Calu3 (cell line): ENCODE data around the gene INKA1. TPM values are rescaled to one million over a fixed set of nuclear protein-coding genes. Genes with fewer than 3 reads are reported as not detected.

ENCODE experiments used
- BruUV-seq: library from RNA; stranded (reverse); fragments of 400-500 nt; replicated peaks from 2 replicates; lab custom pipeline; 2021; lab: Mats Ljungman, UMichigan
- CTCF ChIA-PET: fragments of 300-600 bp; sonication (Branson Sonifier 250); formaldehyde crosslinking; loops from one replicate; lab custom pipeline; 2022; ENCODE audit warnings: antibody characterized with exemption; lab: Charles Lee
- DNase-seq: peaks from one replicate; pipeline ENCODE4 v3.0.0; 2022
- H3K27ac Mint-ChIP-seq: one replicate; pipeline ENCODE4 v1.8.0; 2022; ENCODE audit warnings: mixed read lengths; ENCODE audit not compliant: unreplicated experiment
- H3K27me3 Mint-ChIP-seq: one replicate; pipeline ENCODE4 v1.8.0; 2022; ENCODE audit warnings: mixed read lengths; ENCODE audit not compliant: unreplicated experiment
- H3K36me3 Mint-ChIP-seq: one replicate; pipeline ENCODE4 v1.8.0; 2022; ENCODE audit warnings: mild to moderate bottlenecking, moderate library complexity, mixed read lengths; ENCODE audit not compliant: insufficient read depth, unreplicated experiment
- H3K4me1 Mint-ChIP-seq: one replicate; pipeline ENCODE4 v1.8.0; 2022; ENCODE audit warnings: mild to moderate bottlenecking, low read depth, mixed read lengths; ENCODE audit not compliant: unreplicated experiment
- H3K4me3 Mint-ChIP-seq: one replicate; pipeline ENCODE4 v1.8.0; 2022; ENCODE audit warnings: mild to moderate bottlenecking, low read depth, moderate library complexity, mixed read lengths; ENCODE audit not compliant: unreplicated experiment
- H3K9me3 Mint-ChIP-seq: one replicate; pipeline ENCODE4 v1.8.0; 2022; ENCODE audit warnings: low read depth, mixed read lengths; ENCODE audit not compliant: unreplicated experiment
- CTCF ChIP-seq: fragments of 200-600 bp; IDR thresholded peaks from one replicate; pipeline ENCODE4 v1.8.0; 2022; ENCODE audit warnings: antibody characterized with exemption; ENCODE audit not compliant: unreplicated experiment
- intact Hi-C: fragments of 100-400 bp; cut with micrococcal nuclease; formaldehyde crosslinking; loops from one replicate; pipeline ENCODE4 v1.10.0; 2022; ENCODE audit not compliant: unreplicated experiment
- total RNA-seq: library from RNA; stranded (reverse); gene quantifications from 2 replicates; pipeline ENCODE4 v1.2.3, GENCODE V29; 2022

The INKA1 gene
- total RNA-seq, 1 experiment from 2014 or later = 0.35 TPM

- Mint-ChIP-seq H3K36me3 (no peaks in the 10 kb centered on the region), H3K4me1 (no peaks in the 10 kb centered on the region), H3K9me3 (no peaks in the 10 kb centered on the region), H3K27ac (no peak overlapping the region), H3K4me3 (no peak overlapping the region), H3K27me3 (no peaks in the 10 kb centered on the region)
- BruUV-seq = no TSS peak
- intact Hi-C loops = no loop called here
- no peak for DNase-seq
- CTCF ChIA-PET = interaction anchor here (1.2 kb wide), 1 partner anchor 18 kb away, joined by 3 read pairs; the partner anchor contains the start of gene UBA7
- no peak for TF ChIP-seq CTCF
Measured at GRCh38 chr3:49831341-49831740, 28.3 kb downstream of the INKA1 start.

GRCh38 chr3:49839193-49839809, 36.2 kb downstream of the INKA1 start:
- Mint-ChIP-seq H3K27me3 (no peaks in the 10 kb centered on the region), H3K4me1 (peaks cover 9% of the 10 kb centered on the region), H3K27ac (no peak overlapping the region), H3K36me3 (peaks cover 7% of the 10 kb centered on the region), H3K4me3 (no peak overlapping the region), H3K9me3 (no peaks in the 10 kb centered on the region)
- CTCF ChIA-PET = interaction anchor here (0.5 to 2.7 kb wide), 9 partner anchors 22 to 424 kb away, joined by 3 to 17 read pairs (median 3); partner anchors contain the start of genes INKA1, IP6K1 and MON1A
- peak; percentile 54 for TF ChIP-seq CTCF
- DNase-seq = peak; percentile 73
- no TSS peak for BruUV-seq
- intact Hi-C loops = loop anchor here (2.0 to 5.0 kb wide), 2 partner anchors 37 to 136 kb away; partner anchors contain the start of gene INKA1

GRCh38 chr3:49840388-49840787, 37.3 kb downstream of the INKA1 start:
- DNase-seq = no peak
- BruUV-seq = no TSS peak
- H3K9me3 Mint-ChIP-seq = no peaks in the 10 kb centered on the region
- intact Hi-C loops = no loop called here
- H3K27me3 Mint-ChIP-seq = no peaks in the 10 kb centered on the region
- H3K4me3 Mint-ChIP-seq = no peak overlapping the region
- CTCF ChIA-PET = no interaction called here
- H3K36me3 Mint-ChIP-seq = peaks cover 7% of the 10 kb centered on the region
- TF ChIP-seq CTCF = no peak
- no peak overlapping the region for H3K27ac Mint-ChIP-seq
- peaks cover 9% of the 10 kb centered on the region for H3K4me1 Mint-ChIP-seq

GRCh38 chr3:49841126-49841696, 38.1 kb downstream of the INKA1 start:
- DNase-seq = peak; percentile 34
- H3K9me3 Mint-ChIP-seq = no peaks in the 10 kb centered on the region
- H3K4me1 Mint-ChIP-seq = peaks cover 9% of the 10 kb centered on the region
- CTCF ChIA-PET = interaction anchor here (0.6 kb wide), 1 partner anchor 65 kb away, joined by 3 read pairs; no protein-coding TSS in a partner anchor
- H3K4me3 Mint-ChIP-seq = no peak overlapping the region
- no TSS peak for BruUV-seq
- H3K36me3 Mint-ChIP-seq = peaks cover 7% of the 10 kb centered on the region
- intact Hi-C loops = no loop called here
- no peak for TF ChIP-seq CTCF
- H3K27me3 Mint-ChIP-seq = no peaks in the 10 kb centered on the region
- H3K27ac Mint-ChIP-seq = no peak overlapping the region
